HL-60 (cell line): Measurements from ENCODE around the gene MYO1D.

ENCODE experiments used
- CTCF ChIP-seq: IDR thresholded peaks from one replicate; pipeline ENCODE4 v1.5.1; 2011; ENCODE audit warnings: low read length, control low read depth, inconsistent platforms; ENCODE audit not compliant: insufficient read depth
- GABPA ChIP-seq: IDR thresholded peaks from 2 replicates; pipeline ENCODE4 v1.6.1; 2012; ENCODE audit warnings: low read depth
- POLR2AphosphoS5 ChIP-seq: IDR thresholded peaks from 2 replicates; pipeline ENCODE4 v1.6.1; 2012; ENCODE audit warnings: low read depth
- REST ChIP-seq: IDR thresholded peaks from 2 replicates; pipeline ENCODE4 v1.6.1; 2012; ENCODE audit warnings: low read depth; ENCODE audit not compliant: insufficient replicate concordance
- SPI1 ChIP-seq: IDR thresholded peaks from 2 replicates; pipeline ENCODE4 v1.6.1; 2012; ENCODE audit warnings: low read depth, mild to moderate bottlenecking, borderline replicate concordance

- no peak for TF ChIP-seq CTCF
- TF ChIP-seq POLR2AphosphoS5, result no peak
- TF ChIP-seq REST, result no peak
- no peak for TF ChIP-seq GABPA
- no peak for TF ChIP-seq SPI1
Measured at GRCh38 chr17:32801193-32801592, 75.7 kb downstream of the MYO1D start.
